ENCODE results near the gene CASP8AP2. TPM values are rescaled to one million over a fixed set of nuclear protein-coding genes. Genes with fewer than 3 reads are reported as not detected.

The CASP8AP2 gene
- total and polyA plus RNA-seq, 9 of the 15 experiments (the other 6 are each of a cell fraction or from before 2014, with no cell fraction given) = 10.6 to 30.0 (median 19.1) TPM

DNA sequence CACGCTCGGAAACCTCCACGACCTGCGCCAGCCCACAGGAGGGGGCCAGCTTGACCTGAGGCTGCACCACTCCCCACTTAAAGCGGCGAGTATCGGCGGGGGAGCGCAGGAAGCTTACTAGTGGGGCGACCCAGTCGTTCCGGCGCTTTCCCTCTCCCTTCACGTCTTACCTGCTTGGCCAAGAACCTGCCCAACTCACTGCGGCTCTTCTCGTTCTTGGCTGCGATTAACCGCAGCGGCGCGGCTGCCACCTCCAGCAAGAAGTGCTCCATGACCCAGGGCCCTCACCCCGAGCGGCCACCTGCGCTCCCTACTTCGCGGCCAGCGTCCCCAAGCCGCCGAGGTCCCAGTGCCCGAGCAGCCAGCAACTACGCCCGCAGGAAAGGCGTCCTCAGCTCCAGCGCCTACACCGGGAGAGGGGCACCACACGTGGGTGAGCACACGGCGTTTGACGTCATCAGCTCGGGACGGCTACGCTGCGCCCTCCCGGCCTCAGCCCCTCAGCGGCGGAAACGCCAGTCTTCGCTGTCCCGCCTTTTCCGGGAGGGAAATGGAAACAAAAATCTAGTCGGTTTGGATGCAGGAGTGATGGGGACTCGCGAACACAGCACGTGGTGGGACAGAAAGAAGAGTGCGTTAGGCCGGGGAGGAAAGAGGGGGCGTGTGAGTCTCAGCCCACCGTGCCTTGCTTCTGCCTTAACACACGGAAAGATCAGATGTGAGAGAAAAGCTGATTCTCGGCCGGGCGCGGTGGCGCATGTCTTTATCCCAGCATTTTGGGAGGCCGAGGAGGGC is 10.1 kb upstream of the CASP8AP2 start, which contains the start of gene MDN1 (continued):
- peak; percentile 44; the same call in 1 of the 2 replicates for TF ChIP-seq DMBX1 (CRISPR knock-in tag; IDR thresholded peaks at IDR 0.05; ENCODE audit: borderline replicate concordance)
- no peak for TF ChIP-seq ZFP1 (CRISPR knock-in tag; IDR thresholded peaks at IDR 0.05)
- TF ChIP-seq, protein P1, sequence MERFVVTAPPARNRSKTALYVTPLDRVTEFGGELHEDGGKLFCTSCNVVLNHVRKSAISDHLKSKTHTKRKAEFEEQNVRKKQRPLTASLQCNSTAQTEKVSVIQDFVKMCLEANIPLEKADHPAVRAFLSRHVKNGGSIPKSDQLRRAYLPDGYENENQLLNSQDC (CRISPR knock-in tag; IDR thresholded peaks at IDR 0.05) = no peak
- TF ChIP-seq, protein P2, sequence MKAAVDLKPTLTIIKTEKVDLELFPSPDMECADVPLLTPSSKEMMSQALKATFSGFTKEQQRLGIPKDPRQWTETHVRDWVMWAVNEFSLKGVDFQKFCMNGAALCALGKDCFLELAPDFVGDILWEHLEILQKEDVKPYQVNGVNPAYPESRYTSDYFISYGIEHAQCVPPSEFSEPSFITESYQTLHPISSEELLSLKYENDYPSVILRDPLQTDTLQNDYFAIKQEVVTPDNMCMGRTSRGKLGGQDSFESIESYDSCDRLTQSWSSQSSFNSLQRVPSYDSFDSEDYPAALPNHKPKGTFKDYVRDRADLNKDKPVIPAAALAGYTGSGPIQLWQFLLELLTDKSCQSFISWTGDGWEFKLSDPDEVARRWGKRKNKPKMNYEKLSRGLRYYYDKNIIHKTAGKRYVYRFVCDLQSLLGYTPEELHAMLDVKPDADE (conservative IDR thresholded peaks at IDR 0.05; ENCODE audit: control insufficient read depth, low read depth, low read length) = peak; percentile 81; the same call in 1 of the 2 replicates
- peak; percentile 90 for TF ChIP-seq RBBP5 (IDR thresholded peaks at IDR 0.05; ENCODE audit: borderline replicate concordance, insufficient read depth, low read length, poor library complexity, severe bottlenecking)
- no peak for TF ChIP-seq ZNF134 (CRISPR knock-in tag; conservative IDR thresholded peaks at IDR 0.05)
- TF ChIP-seq, protein P3, sequence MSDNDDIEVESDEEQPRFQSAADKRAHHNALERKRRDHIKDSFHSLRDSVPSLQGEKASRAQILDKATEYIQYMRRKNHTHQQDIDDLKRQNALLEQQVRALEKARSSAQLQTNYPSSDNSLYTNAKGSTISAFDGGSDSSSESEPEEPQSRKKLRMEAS (CRISPR knock-in tag; IDR thresholded peaks at IDR 0.05) = peak; percentile 99
- peak; percentile 46 for TF ChIP-seq GTF2E2 (tag; IDR thresholded peaks at IDR 0.05)
- TF ChIP-seq HNRNPL (IDR thresholded peaks at IDR 0.05; ENCODE audit: low read depth, low read length) = no peak
- TF ChIP-seq, protein P4, sequence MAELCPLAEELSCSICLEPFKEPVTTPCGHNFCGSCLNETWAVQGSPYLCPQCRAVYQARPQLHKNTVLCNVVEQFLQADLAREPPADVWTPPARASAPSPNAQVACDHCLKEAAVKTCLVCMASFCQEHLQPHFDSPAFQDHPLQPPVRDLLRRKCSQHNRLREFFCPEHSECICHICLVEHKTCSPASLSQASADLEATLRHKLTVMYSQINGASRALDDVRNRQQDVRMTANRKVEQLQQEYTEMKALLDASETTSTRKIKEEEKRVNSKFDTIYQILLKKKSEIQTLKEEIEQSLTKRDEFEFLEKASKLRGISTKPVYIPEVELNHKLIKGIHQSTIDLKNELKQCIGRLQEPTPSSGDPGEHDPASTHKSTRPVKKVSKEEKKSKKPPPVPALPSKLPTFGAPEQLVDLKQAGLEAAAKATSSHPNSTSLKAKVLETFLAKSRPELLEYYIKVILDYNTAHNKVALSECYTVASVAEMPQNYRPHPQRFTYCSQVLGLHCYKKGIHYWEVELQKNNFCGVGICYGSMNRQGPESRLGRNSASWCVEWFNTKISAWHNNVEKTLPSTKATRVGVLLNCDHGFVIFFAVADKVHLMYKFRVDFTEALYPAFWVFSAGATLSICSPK (IDR thresholded peaks at IDR 0.05; ENCODE audit: borderline replicate concordance) = 0 out of 2 replicates have a peak, but pooled peaks have one; percentile 59
- no peak for TF ChIP-seq RFX7 (CRISPR knock-in tag; IDR thresholded peaks at IDR 0.05)
- TF ChIP-seq ZNF3 (CRISPR knock-in tag; IDR thresholded peaks at IDR 0.05) = no peak
- TF ChIP-seq MTA1 (IDR thresholded peaks at IDR 0.05; ENCODE audit: borderline replicate concordance) = peak; percentile 98
- no peak for TF ChIP-seq U2AF2 (optimal IDR thresholded peaks at IDR 0.05; ENCODE audit: low read depth, low read length)
- TF ChIP-seq RCOR1 (IDR thresholded peaks at IDR 0.05; ENCODE audit: borderline replicate concordance in 1 of 2, low read depth in 2 of 2, low read length in 2 of 2) = peak in 1 of 2 experiments; percentile 11; a peak in 1 of 4 replicates
- TF ChIP-seq, protein P5, sequence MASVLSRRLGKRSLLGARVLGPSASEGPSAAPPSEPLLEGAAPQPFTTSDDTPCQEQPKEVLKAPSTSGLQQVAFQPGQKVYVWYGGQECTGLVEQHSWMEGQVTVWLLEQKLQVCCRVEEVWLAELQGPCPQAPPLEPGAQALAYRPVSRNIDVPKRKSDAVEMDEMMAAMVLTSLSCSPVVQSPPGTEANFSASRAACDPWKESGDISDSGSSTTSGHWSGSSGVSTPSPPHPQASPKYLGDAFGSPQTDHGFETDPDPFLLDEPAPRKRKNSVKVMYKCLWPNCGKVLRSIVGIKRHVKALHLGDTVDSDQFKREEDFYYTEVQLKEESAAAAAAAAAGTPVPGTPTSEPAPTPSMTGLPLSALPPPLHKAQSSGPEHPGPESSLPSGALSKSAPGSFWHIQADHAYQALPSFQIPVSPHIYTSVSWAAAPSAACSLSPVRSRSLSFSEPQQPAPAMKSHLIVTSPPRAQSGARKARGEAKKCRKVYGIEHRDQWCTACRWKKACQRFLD (CRISPR knock-in tag; IDR thresholded peaks at IDR 0.05) = peak; percentile 78
- TF ChIP-seq ZZZ3 (IDR thresholded peaks at IDR 0.05) = 0 out of 2 replicates have a peak, but pooled peaks have one; percentile 55
- no peak; the same call in 1 of the 2 replicates for TF ChIP-seq CBFA2T2 (conservative IDR thresholded peaks at IDR 0.05)
- no peak; the same call in 1 of the 2 replicates for TF ChIP-seq ESRRA (IDR thresholded peaks at IDR 0.05; ENCODE audit: borderline replicate concordance, low read depth)
- peak; percentile 57; the same call in 1 of the 2 replicates for TF ChIP-seq HLTF (IDR thresholded peaks at IDR 0.05)
- peak; percentile 55; the same call in 1 of the 2 replicates for TF ChIP-seq TOE1 (IDR thresholded peaks at IDR 0.05; ENCODE audit: borderline replicate concordance)
- peak; percentile 68; the same call in 1 of the 2 replicates for TF ChIP-seq TOE1 (CRISPR knock-in tag; IDR thresholded peaks at IDR 0.05; ENCODE audit: borderline replicate concordance, low read depth)
- no peak for TF ChIP-seq NEUROD1 (IDR thresholded peaks at IDR 0.05; ENCODE audit: borderline replicate concordance, low read depth, low read length, partially characterized antibody)

All from K562 (cell line).